ENCODE measurements around the gene FBXO39.
"Not testable (repeated sequence)": the region's sequence is repeated elsewhere in the genome, so short reads cannot be mapped to it uniquely, and the experiment has no call there.

Gene FBXO39

GRCh38 chr17:6775871-6776405 lies at the start of gene FBXO39:
TSS of gene FBXO39 (plus strand) at chr17:6776215. CDS start at chr17:6779869, 3,654 bp downstream.
- DNase-seq, result no peak

- no peak for DNase-seq
Observed at GRCh38 chr17:6729531-6729930, 46.5 kb upstream of the FBXO39 start.

GRCh38 chr17:6746665-6747064 lies 29.4 kb upstream of the FBXO39 start:
- DNase-seq, result not testable (repeated sequence)

GRCh38 chr17:6748617-6749016 lies 27.4 kb upstream of the FBXO39 start:
- no peak for DNase-seq

- no peak for DNase-seq
Observed at GRCh38 chr17:6749519-6749918, 26.5 kb upstream of the FBXO39 start.

- peak in 6 of 14 donors; percentile 12 to 65 (median 25) for DNase-seq
Observed at GRCh38 chr17:6752068-6752909, 23.7 kb upstream of the FBXO39 start.

GRCh38 chr17:6753006-6753445 lies 23.0 kb upstream of the FBXO39 start:
- peak in 8 of 14 donors; percentile 0 to 65 (median 22) for DNase-seq

- no peak for DNase-seq
Observed at GRCh38 chr17:6753546-6753945, 22.5 kb upstream of the FBXO39 start.

- DNase-seq, result no peak
Observed at GRCh38 chr17:6755281-6755680, 20.7 kb upstream of the FBXO39 start.

GRCh38 chr17:6755731-6756184 lies 20.3 kb upstream of the FBXO39 start, which contains the start of gene XAF1:
TSS of gene XAF1 (plus strand) at chr17:6756046. CDS start at chr17:6756079, 33 bp downstream.
- peak in 7 of 14 donors; percentile 14 to 47 (median 23) for DNase-seq

GRCh38 chr17:6756425-6757031 lies 19.5 kb upstream of the FBXO39 start:
- DNase-seq, result no peak

GRCh38 chr17:6757747-6758146 lies 18.3 kb upstream of the FBXO39 start:
- no peak for DNase-seq

GRCh38 chr17:6761779-6762178 lies 14.2 kb upstream of the FBXO39 start:
- DNase-seq, result no peak

- DNase-seq, result no peak
Observed at GRCh38 chr17:6768447-6768846, 7.6 kb upstream of the FBXO39 start.

GRCh38 chr17:6772016-6772415 lies 4.0 kb upstream of the FBXO39 start:
- DNase-seq, result no peak

- not testable (repeated sequence) for DNase-seq
Observed at GRCh38 chr17:6774906-6775305, 1.1 kb upstream of the FBXO39 start.

GRCh38 chr17:6779411-6779810 lies 3.4 kb downstream of the FBXO39 start:
- DNase-seq, result no peak

- no peak for DNase-seq
Observed at GRCh38 chr17:6780001-6780400, 4.0 kb downstream of the FBXO39 start.

- DNase-seq, result no peak
Observed at GRCh38 chr17:6780886-6781285, 4.9 kb downstream of the FBXO39 start.

- no peak for DNase-seq
Observed at GRCh38 chr17:6782244-6782643, 6.2 kb downstream of the FBXO39 start.

- no peak for DNase-seq
Observed at GRCh38 chr17:6786618-6787017, 10.6 kb downstream of the FBXO39 start.

- no peak for DNase-seq
Observed at GRCh38 chr17:6787081-6787693, 11.2 kb downstream of the FBXO39 start.

- DNase-seq, result no peak
Observed at GRCh38 chr17:6789146-6789545, 13.1 kb downstream of the FBXO39 start.
